OCI-LY7 (cell line): ENCODE results near the gene DHX57. TPM values are rescaled to one million over a fixed set of nuclear protein-coding genes. Genes with fewer than 3 reads are reported as not detected.

Source experiments
- BruUV-seq: library from RNA; stranded (reverse); fragments of 400-500 nt; replicated peaks from 2 replicates; lab custom pipeline; 2021; lab: Mats Ljungman, UMichigan
- CTCF ChIA-PET: fragments of 300-600 bp; sonication (Branson Sonifier 250); formaldehyde crosslinking; loops from one replicate; lab custom pipeline; 2022; ENCODE audit warnings: antibody characterized with exemption; ENCODE audit not compliant: unreplicated experiment; lab: Charles Lee
- POLR2A ChIA-PET: fragments of 300-600 bp; sonication (Branson Sonifier 250); formaldehyde crosslinking; loops from one replicate; lab custom pipeline; 2022; ENCODE audit warnings: antibody characterized with exemption; lab: Charles Lee
- DNase-seq: peaks from one replicate; pipeline ENCODE4 v3.0.0-alpha.2; 2015; ENCODE audit warnings: low spot score
- H2AFZ ChIP-seq: fragments of 200-600 bp; sonication (generic), shearing (Covaris generic); 2 replicates; pipeline ENCODE4 v1.6.1; 2014; ENCODE audit warnings: mild to moderate bottlenecking, antibody characterized with exemption, low read length, moderate library complexity
- H3K27ac ChIP-seq: fragments of 200-600 bp; sonication (generic); 2 replicates; pipeline ENCODE4 v1.5.1; 2014; ENCODE audit warnings: mixed run types, low read depth, mild to moderate bottlenecking, moderate library complexity, low read length, inconsistent platforms; ENCODE audit not compliant: poor library complexity, severe bottlenecking
- H3K36me3 ChIP-seq: fragments of 200-600 bp; sonication (generic); 2 replicates; pipeline ENCODE4 v1.6.1; 2014; ENCODE audit warnings: mild to moderate bottlenecking, antibody characterized with exemption, low read length, moderate library complexity, mixed read lengths; ENCODE audit not compliant: insufficient read depth
- H3K4me1 ChIP-seq: fragments of 200-600 bp; sonication (generic); 2 replicates; pipeline ENCODE4 v1.5.1; 2014; ENCODE audit warnings: mild to moderate bottlenecking, low read length; ENCODE audit not compliant: insufficient read depth, poor library complexity, severe bottlenecking
- H3K4me2 ChIP-seq: fragments of 200-600 bp; sonication (generic); 2 replicates; pipeline ENCODE4 v1.6.1; 2014; ENCODE audit warnings: mild to moderate bottlenecking, low read length
- H3K4me3 ChIP-seq: fragments of 200-600 bp; sonication (generic); 2 replicates; pipeline ENCODE4 v1.5.1; 2014; ENCODE audit warnings: mild to moderate bottlenecking, low read depth, low read length; ENCODE audit not compliant: poor library complexity, severe bottlenecking
- H3K79me2 ChIP-seq: fragments of 200-600 bp; sonication (generic); 2 replicates; pipeline ENCODE4 v1.6.1; 2016; ENCODE audit warnings: low read depth, mild to moderate bottlenecking, low read length, moderate library complexity, mixed read lengths; ENCODE audit not compliant: insufficient read depth
- H3K9me2 ChIP-seq: fragments of 200-600 bp; sonication (generic); 2 replicates; pipeline ENCODE4 v1.6.1; 2016; ENCODE audit warnings: mild to moderate bottlenecking, low read length, mixed read lengths; ENCODE audit not compliant: insufficient read depth
- H3K9me3 ChIP-seq: fragments of 200-600 bp; sonication (generic); 2 replicates; pipeline ENCODE4 v1.6.1; 2014; ENCODE audit warnings: mild to moderate bottlenecking, mixed run types, low read length, mixed read lengths
- H4K20me1 ChIP-seq: fragments of 200-600 bp; sonication (generic); 2 replicates; pipeline ENCODE4 v1.6.1; 2014; ENCODE audit warnings: mild to moderate bottlenecking, antibody characterized with exemption, low read length, moderate library complexity, mixed read lengths; ENCODE audit not compliant: insufficient read depth
- EZH2phosphoT487 ChIP-seq: fragments of 200-600 bp; sonication (generic); IDR thresholded peaks from 2 replicates; pipeline ENCODE4 v1.6.1; 2018; ENCODE audit warnings: low read depth, borderline replicate concordance, mild to moderate bottlenecking, mixed run types, antibody characterized with exemption, low read length, moderate library complexity, mixed read lengths
- intact Hi-C: fragments of 100-400 bp; cut with micrococcal nuclease; formaldehyde crosslinking; loops from one replicate; pipeline ENCODE4 v1.10.0; 2022; ENCODE audit not compliant: unreplicated experiment
- total RNA-seq, 2 experiments: library from RNA; depleted of rRNA in 1 of 2; stranded (reverse); fragments of >200 nt in 1 of 2; shearing (Covaris generic) in 1 of 2; gene quantifications; 2 replicates each; pipeline ENCODE4 v1.2.3, GENCODE V29; 2014 to 2022
- TF ChIP-seq, protein P1 (sequence below): fragments of 200-600 bp; sonication (generic); conservative IDR thresholded peaks from 2 replicates; pipeline ENCODE4 v1.5.1; 2014; ENCODE audit warnings: mild to moderate bottlenecking, antibody characterized with exemption, low read length, moderate library complexity, mixed read lengths

Gene DHX57
- total RNA-seq, 2 experiments from 2014 or later, result 14.6 to 17.7 TPM

DNA sequence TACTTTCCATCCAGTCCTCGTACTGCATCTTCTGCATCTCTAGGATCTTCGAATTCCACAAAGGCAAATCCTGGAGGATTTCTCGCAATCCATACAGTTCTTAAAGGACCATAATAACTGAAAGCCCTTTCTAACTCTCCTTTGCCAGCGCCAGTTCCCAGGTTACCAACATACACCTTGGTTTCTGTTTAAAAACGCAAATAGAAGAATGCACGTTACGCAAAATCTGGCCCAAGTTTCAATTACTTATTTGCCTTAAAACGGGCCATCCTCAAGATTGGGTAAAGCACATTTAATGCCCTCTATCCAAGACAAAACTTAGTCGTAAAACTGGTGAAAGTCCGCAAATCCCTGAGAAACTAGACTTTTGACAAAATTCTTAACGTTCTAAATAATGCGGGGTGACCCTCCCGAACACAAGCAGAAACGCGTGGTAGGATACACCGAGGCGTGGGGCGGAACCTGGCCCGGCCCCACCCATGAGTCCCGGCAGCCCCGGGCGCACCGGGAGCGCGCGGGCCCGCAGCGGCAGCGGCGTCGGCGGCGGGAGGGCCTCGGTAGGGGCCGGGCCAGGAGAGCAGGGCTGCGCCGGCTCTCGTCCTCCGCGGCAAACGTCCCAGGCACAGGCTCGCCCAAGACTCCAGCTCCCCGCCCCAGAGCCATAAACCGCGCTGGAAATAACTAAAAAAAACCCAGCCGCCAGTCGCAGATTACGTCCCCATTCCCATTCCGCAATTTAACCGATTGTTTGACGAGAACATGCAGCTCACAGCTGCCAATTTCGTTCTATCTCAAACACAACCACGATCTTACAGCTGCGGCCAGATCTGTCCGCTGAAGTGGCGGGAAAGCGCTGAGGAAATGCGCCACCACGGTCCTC is 125.5 kb downstream of the DHX57 start:
- CTCF ChIA-PET, result interaction anchor here (1.1 kb wide), 1 partner anchor 168 kb away, joined by 3 read pairs; no protein-coding TSS in a partner anchor
- peaks cover 70% of the 10 kb centered on the region for H3K79me2 ChIP-seq
- intact Hi-C loops, result loop anchor here (5.0 kb wide), 1 partner anchor 372 kb away; the partner anchor contains the start of gene SOS1
- H4K20me1 ChIP-seq, result peaks cover 42% of the 10 kb centered on the region
- H3K4me2 ChIP-seq, result peak overlapping the region; percentile 79
- H3K4me3 ChIP-seq, result peak overlapping the region; percentile 88
- POLR2A ChIA-PET, result interaction anchor here (0.6 to 3.8 kb wide), 22 partner anchors 9 to 379 kb away, joined by 3 to 36 read pairs (median 6); partner anchors contain the start of gene GEMIN6
- BruUV-seq, result no TSS peak
- H2AFZ ChIP-seq, result no peak overlapping the region
- peak overlapping the region; percentile 80 for H3K27ac ChIP-seq
- TF ChIP-seq, protein P1, sequence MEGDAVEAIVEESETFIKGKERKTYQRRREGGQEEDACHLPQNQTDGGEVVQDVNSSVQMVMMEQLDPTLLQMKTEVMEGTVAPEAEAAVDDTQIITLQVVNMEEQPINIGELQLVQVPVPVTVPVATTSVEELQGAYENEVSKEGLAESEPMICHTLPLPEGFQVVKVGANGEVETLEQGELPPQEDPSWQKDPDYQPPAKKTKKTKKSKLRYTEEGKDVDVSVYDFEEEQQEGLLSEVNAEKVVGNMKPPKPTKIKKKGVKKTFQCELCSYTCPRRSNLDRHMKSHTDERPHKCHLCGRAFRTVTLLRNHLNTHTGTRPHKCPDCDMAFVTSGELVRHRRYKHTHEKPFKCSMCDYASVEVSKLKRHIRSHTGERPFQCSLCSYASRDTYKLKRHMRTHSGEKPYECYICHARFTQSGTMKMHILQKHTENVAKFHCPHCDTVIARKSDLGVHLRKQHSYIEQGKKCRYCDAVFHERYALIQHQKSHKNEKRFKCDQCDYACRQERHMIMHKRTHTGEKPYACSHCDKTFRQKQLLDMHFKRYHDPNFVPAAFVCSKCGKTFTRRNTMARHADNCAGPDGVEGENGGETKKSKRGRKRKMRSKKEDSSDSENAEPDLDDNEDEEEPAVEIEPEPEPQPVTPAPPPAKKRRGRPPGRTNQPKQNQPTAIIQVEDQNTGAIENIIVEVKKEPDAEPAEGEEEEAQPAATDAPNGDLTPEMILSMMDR, result no peak
- TF ChIP-seq EZH2phosphoT487, result no peak
- peak; percentile 66 for DNase-seq
- H3K9me2 ChIP-seq, result no peaks in the 10 kb centered on the region
- no peaks in the 10 kb centered on the region for H3K9me3 ChIP-seq
- peaks cover 59% of the 10 kb centered on the region for H3K4me1 ChIP-seq
- peaks cover 58% of the 10 kb centered on the region for H3K36me3 ChIP-seq

DNA sequence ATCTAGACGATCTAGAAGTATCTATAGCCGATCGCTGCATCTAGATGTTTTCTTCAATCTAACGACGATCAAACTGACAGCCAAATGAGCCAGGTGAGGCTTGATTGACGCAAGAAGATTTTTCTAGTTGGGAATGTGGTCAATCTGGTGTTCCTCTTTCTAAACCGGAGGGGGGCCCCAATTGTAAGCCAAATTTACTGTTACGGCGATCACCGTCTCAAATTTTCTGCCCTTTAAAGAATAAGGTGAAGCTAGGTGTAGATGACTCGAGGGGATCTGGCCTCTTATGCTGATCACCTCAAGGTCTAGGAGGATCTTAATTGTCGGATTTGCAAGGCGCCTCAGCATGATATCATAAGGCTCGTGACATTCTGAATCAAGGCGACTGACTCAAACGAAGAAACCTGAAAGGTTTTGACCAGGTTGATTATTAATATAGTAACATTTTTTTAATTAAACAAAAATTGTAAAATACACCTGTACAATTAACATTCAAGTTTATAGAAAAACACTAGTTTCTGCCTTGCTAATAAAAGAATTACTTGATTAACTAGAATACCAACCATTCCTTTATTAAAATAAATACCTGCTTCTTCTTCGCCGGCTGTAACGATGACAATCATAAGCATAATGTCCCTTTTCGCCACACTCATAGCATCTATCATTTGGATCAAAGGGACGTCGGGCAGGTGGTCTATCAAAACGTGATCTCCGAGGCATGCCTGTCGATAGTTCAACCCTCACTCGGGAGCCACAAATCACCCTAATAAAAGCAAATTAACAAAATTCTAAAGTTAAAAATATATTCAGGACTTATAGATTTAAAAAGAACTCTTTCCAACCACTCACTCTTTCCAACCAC is 126.6 kb downstream of the DHX57 start:
- H2AFZ ChIP-seq, result no peak overlapping the region
- peaks cover 46% of the 10 kb centered on the region for H4K20me1 ChIP-seq
- TSS peak; percentile 57 for BruUV-seq
- H3K27ac ChIP-seq, result peak overlapping the region; percentile 80
- H3K4me3 ChIP-seq, result peak overlapping the region; percentile 88
- intact Hi-C loops, result loop anchor here (10.0 kb wide), 1 partner anchor 434 kb away; no protein-coding TSS in a partner anchor
- no peak for DNase-seq
- peaks cover 57% of the 10 kb centered on the region for H3K4me1 ChIP-seq
- ChIA-PET CTCF (no interaction called here), POLR2A (interaction anchor here (0.7 to 3.8 kb wide), 4 partner anchors 15 to 380 kb away, joined by 3 to 28 read pairs (median 4); no protein-coding TSS in a partner anchor)
- peaks cover 80% of the 10 kb centered on the region for H3K79me2 ChIP-seq
- TF ChIP-seq, protein P1, result no peak
- no peak for TF ChIP-seq EZH2phosphoT487
- H3K36me3 ChIP-seq, result peaks cover 69% of the 10 kb centered on the region
- peak overlapping the region; percentile 79 for H3K4me2 ChIP-seq
- no peaks in the 10 kb centered on the region for H3K9me2 ChIP-seq
- no peaks in the 10 kb centered on the region for H3K9me3 ChIP-seq
